HCT116 (cell line): ENCODE data around the gene ZMYND11. TPM values are rescaled to one million over a fixed set of nuclear protein-coding genes. Genes with fewer than 3 reads are reported as not detected.

Source experiments
- ATAC-seq: fragments of 200-7000 bp; cut with Tn5 transposase; 2 replicates; pipeline ENCODE4 v1.9.1; 2020; ENCODE audit warnings: mild to moderate bottlenecking, moderate library complexity
- BruUV-seq: library from RNA; stranded (reverse); fragments of 400-500 nt; replicated peaks from 2 replicates; lab custom pipeline; 2021; lab: Mats Ljungman, UMichigan
- CTCF ChIA-PET: fragments of 300-600 bp; sonication (Branson Sonifier 250); formaldehyde crosslinking; loops from one replicate; lab custom pipeline; 2021; ENCODE audit warnings: antibody characterized with exemption; lab: Charles Lee
- POLR2A ChIA-PET: fragments of 300-600, 350-600 bp; sonication (Branson Sonifier 250); formaldehyde crosslinking; loops from one replicate; lab custom pipeline; 2021; ENCODE audit warnings: antibody characterized with exemption; lab: Charles Lee
- RAD21 ChIA-PET, 2 experiments: fragments of 300-600 bp; sonication (Branson Sonifier 250); formaldehyde crosslinking; loops; one replicate each; lab custom pipeline; 2023; ENCODE audit warnings: low total read pairs in 2 of 2; ENCODE audit not compliant: uncharacterized antibody in 2 of 2, unreplicated experiment in 2 of 2, low non-redundant PET in 1 of 2; lab: Charles Lee
- DNase-seq: peaks from one replicate; pipeline ENCODE4 v3.0.0-alpha.2; 2010; ENCODE audit warnings: low read depth, low spot score
- H2AFZ ChIP-seq: fragments of 200-600 bp; shearing (Covaris generic), sonication (generic); 2 replicates; pipeline ENCODE4 v1.6.1; 2017; ENCODE audit warnings: low read depth, mixed run types, mixed read lengths, antibody characterized with exemption, low read length; ENCODE audit not compliant: poor library complexity, severe bottlenecking
- H3K27ac ChIP-seq: 2 replicates; pipeline ENCODE4 v1.5.1; 2012; ENCODE audit warnings: low read depth, low read length
- H3K27me3 ChIP-seq: fragments of 200-600 bp; sonication (generic); 2 replicates; pipeline ENCODE4 v1.6.1; 2016; ENCODE audit warnings: mixed run types, low read length, mixed read lengths; ENCODE audit not compliant: insufficient read depth
- H3K36me3 ChIP-seq, 2 experiments: fragments of 200-500 bp in 1 of 2; fragments of 200-600 bp in 1 of 2; sonication (Bioruptor generic) in 1 of 2; sonication (generic) in 1 of 2; 2 replicates each; pipeline versions ENCODE4 v1.5.1 to v1.6.1; 2014 to 2016; ENCODE audit warnings: low read length in 2 of 2, inconsistent platforms in 1 of 2, mixed read lengths in 1 of 2, mixed run types in 1 of 2; ENCODE audit not compliant: insufficient read depth in 2 of 2, control insufficient read depth in 1 of 2
- H3K4me1 ChIP-seq, 2 experiments: fragments of 200-600 bp in 1 of 2; sonication (generic) in 1 of 2; 2 replicates each; pipeline versions ENCODE4 v1.5.1 to v1.6.1; 2012 to 2017; ENCODE audit warnings: low read length in 2 of 2, inconsistent platforms in 1 of 2, mild to moderate bottlenecking in 1 of 2, mixed read lengths in 1 of 2, mixed run types in 1 of 2, moderate library complexity in 1 of 2; ENCODE audit not compliant: insufficient read depth in 2 of 2, control insufficient read depth in 1 of 2
- H3K4me2 ChIP-seq: fragments of 200-600 bp; sonication (generic); 2 replicates; pipeline ENCODE4 v1.6.1; 2017; ENCODE audit warnings: mixed run types, low read length, mixed read lengths
- H3K4me3 ChIP-seq, 2 experiments: fragments of 200-600 bp in 1 of 2; sonication (generic) in 1 of 2; replicated peaks in 1 of 2; 2 replicates each; pipeline ENCODE4 v1.5.1; 2011 to 2016; ENCODE audit warnings: low read length in 2 of 2, control low read depth in 1 of 2, low read depth in 1 of 2, mild to moderate bottlenecking in 1 of 2, mixed read lengths in 1 of 2, mixed run types in 1 of 2
- H3K79me2 ChIP-seq: fragments of 200-600 bp; sonication (generic); 2 replicates; pipeline ENCODE4 v1.6.1; 2017; ENCODE audit warnings: mild to moderate bottlenecking, mixed run types, low read length, moderate library complexity, mixed read lengths; ENCODE audit not compliant: insufficient read depth
- H3K9ac ChIP-seq: fragments of 200-600 bp; sonication (generic); 2 replicates; pipeline ENCODE4 v1.6.1; 2016; ENCODE audit warnings: low read length, mixed read lengths
- H3K9me2 ChIP-seq: fragments of 200-600 bp; sonication (generic), shearing (Covaris generic); 2 replicates; pipeline ENCODE4 v1.6.1; 2017; ENCODE audit warnings: mixed run types, mild to moderate bottlenecking, moderate library complexity; ENCODE audit not compliant: insufficient read depth
- H3K9me3 ChIP-seq, 2 experiments: fragments of 200-500 bp in 1 of 2; fragments of 200-600 bp in 1 of 2; sonication (Bioruptor generic) in 1 of 2; sonication (generic) in 1 of 2; 2 replicates each; pipeline ENCODE4 v1.6.1; 2014 to 2017; ENCODE audit warnings: low read length in 2 of 2, mixed read lengths in 2 of 2, inconsistent platforms in 1 of 2, low read depth in 1 of 2, mild to moderate bottlenecking in 1 of 2, mixed run types in 1 of 2, moderate library complexity in 1 of 2; ENCODE audit not compliant: control insufficient read depth in 1 of 2, insufficient read depth in 1 of 2
- H4K20me1 ChIP-seq: fragments of 200-600 bp; sonication (generic), shearing (Covaris generic); 2 replicates; pipeline ENCODE4 v1.6.1; 2017; ENCODE audit warnings: mixed run types, mild to moderate bottlenecking, moderate library complexity; ENCODE audit not compliant: insufficient read depth
- ATF3 ChIP-seq: IDR thresholded peaks from 2 replicates; pipeline ENCODE4 v1.6.1; 2012
- CBX3 ChIP-seq: IDR thresholded peaks from 2 replicates; pipeline ENCODE4 v1.6.1; 2012; ENCODE audit warnings: low read depth
- EZH2 ChIP-seq: fragments of 200-600 bp; sonication (generic); IDR thresholded peaks from 2 replicates; pipeline ENCODE4 v1.6.1; 2017; ENCODE audit warnings: antibody characterized with exemption, mixed run types
- EZH2phosphoT487 ChIP-seq: fragments of 200-600 bp; IDR thresholded peaks from 2 replicates; pipeline ENCODE4 v1.6.1; 2018; ENCODE audit warnings: antibody characterized with exemption, borderline replicate concordance
- FOSL1 ChIP-seq: IDR thresholded peaks from 2 replicates; pipeline ENCODE4 v1.6.1; 2012; ENCODE audit warnings: low read depth
- MAX ChIP-seq: IDR thresholded peaks from 2 replicates; pipeline ENCODE4 v1.6.1; 2012
- POLR2AphosphoS5 ChIP-seq: IDR thresholded peaks from 2 replicates; pipeline ENCODE4 v1.6.1; 2011; ENCODE audit warnings: mild to moderate bottlenecking, low read depth, low read length, moderate library complexity
- REST ChIP-seq: IDR thresholded peaks from 2 replicates; pipeline ENCODE4 v1.6.1; 2012; ENCODE audit warnings: low read depth
- SIN3A ChIP-seq: IDR thresholded peaks from 2 replicates; pipeline ENCODE4 v1.6.1; 2012; ENCODE audit warnings: low read depth
- SP1 ChIP-seq: IDR thresholded peaks from 2 replicates; pipeline ENCODE4 v1.6.1; 2012; ENCODE audit warnings: low read depth
- SRF ChIP-seq: IDR thresholded peaks from 2 replicates; pipeline ENCODE4 v1.6.1; 2012; ENCODE audit warnings: low read depth
- TCF7L2 ChIP-seq: IDR thresholded peaks from 2 replicates; pipeline ENCODE4 v1.7.0; 2011; ENCODE audit warnings: borderline replicate concordance, inconsistent platforms; ENCODE audit not compliant: insufficient read depth, insufficient read length; ENCODE audit errors: extremely low read depth
- YY1 ChIP-seq: IDR thresholded peaks from 2 replicates; pipeline ENCODE4 v1.6.1; 2011; ENCODE audit warnings: low read length, low read depth, moderate library complexity, mild to moderate bottlenecking; ENCODE audit not compliant: insufficient replicate concordance; ENCODE audit errors: extremely low read depth
- ZFX ChIP-seq: fragments of 450-650 bp; IDR thresholded peaks from 2 replicates; pipeline ENCODE4 v1.6.1; 2017
- ZNF274 ChIP-seq: fragments of 200-500 bp; sonication (Bioruptor generic); IDR thresholded peaks from 2 replicates; pipeline ENCODE4 v1.6.1; 2014; ENCODE audit warnings: mild to moderate bottlenecking, low read depth, low read length, inconsistent platforms
- intact Hi-C: fragments of 100-400 bp; cut with micrococcal nuclease; formaldehyde crosslinking; loops from 2 replicates; pipeline ENCODE4 v1.10.0; 2022
- total RNA-seq: library from RNA; stranded (reverse); gene quantifications from one replicate; pipeline ENCODE4 v1.2.1, GENCODE V29; 2021; ENCODE audit not compliant: unreplicated experiment

ZMYND11 gene
- total RNA-seq, 1 experiment from 2014 or later, result 28.3 TPM

- peaks cover 11 to 36% of the 10 kb centered on the region in 2 experiments for H3K4me1 ChIP-seq
- H4K20me1 ChIP-seq, result no peaks in the 10 kb centered on the region
- peak overlapping the region; percentile 87; the same call in 1 of the 2 replicates for H3K9ac ChIP-seq
- no peaks in the 10 kb centered on the region for H3K9me2 ChIP-seq
- peaks cover 23% of the 10 kb centered on the region for H3K79me2 ChIP-seq
- peak overlapping the region; percentile 34 for H2AFZ ChIP-seq
- BruUV-seq, result no TSS peak
- TF ChIP-seq ZFX (no peak), MAX (peak; percentile 12; the same call in 1 of the 2 replicates), EZH2 (no peak), TCF7L2 (no peak), ZNF274 (no peak), SIN3A (0 out of 2 replicates have a peak, but pooled peaks have one; percentile 32), SP1 (no peak), EZH2phosphoT487 (no peak), FOSL1 (peak; percentile 35; the same call in 1 of the 2 replicates), SRF (0 out of 2 replicates have a peak, but pooled peaks have one; percentile 23), REST (no peak), YY1 (no peak), CBX3 (no peak), ATF3 (no peak), POLR2AphosphoS5 (no peak)
- no peaks in the 10 kb centered on the region for H3K27me3 ChIP-seq
- ChIA-PET CTCF (interaction anchor here (1.1 kb wide), 1 partner anchor 57 kb away, joined by 4 read pairs; no protein-coding TSS in a partner anchor), RAD21 (no interaction called here), POLR2A (no interaction called here)
- H3K4me3 ChIP-seq, result peak overlapping the region in 1 of 2 experiments; percentile 70; a peak in 2 of 4 replicates
- ATAC-seq (no peak), DNase-seq (no peak)
- H3K36me3 ChIP-seq, result no peaks in the 10 kb centered on the region
- no peak overlapping the region for H3K27ac ChIP-seq
- no peaks in the 10 kb centered on the region for H3K9me3 ChIP-seq
- intact Hi-C loops, result no loop called here
- H3K4me2 ChIP-seq, result peak overlapping the region; percentile 91
These were observed 2.0 kb upstream of the ZMYND11 start for GRCh38 chr10:132946-133898.
